Ascending aorta (tissue), 2 donors: Measurements from ENCODE around the gene PIEZO1. TPM values are rescaled to one million over a fixed set of nuclear protein-coding genes. Genes with fewer than 3 reads are reported as not detected.
A peak's percentile ranks its signal among the peaks of the same experiment; 100 is the strongest.

Experiments used
- DNase-seq, 2 donors: peaks; one replicate each; pipeline ENCODE4 v3.0.0-alpha.2; 2019; ENCODE audit warnings: low spot score in 2 of 2
- H3K27ac ChIP-seq, 2 donors: fragments of 200-600 bp; sonication (generic); one replicate each; pipeline ENCODE4 v1.5.1; 2016 to 2017; ENCODE audit warnings: mild to moderate bottlenecking in 1 of 2
- H3K27me3 ChIP-seq: fragments of 200-600 bp; sonication (generic); one replicate; pipeline ENCODE4 v1.5.1; 2017
- H3K36me3 ChIP-seq, 2 donors: fragments of 200-600 bp; sonication (generic); one replicate each; pipeline ENCODE4 v1.5.1; 2016
- H3K4me1 ChIP-seq, 2 donors: fragments of 200-600 bp; sonication (generic); one replicate each; pipeline ENCODE4 v1.5.1; 2016 to 2017; ENCODE audit warnings: mild to moderate bottlenecking in 1 of 2
- H3K4me3 ChIP-seq, 2 donors: fragments of 200-600 bp; sonication (generic); one replicate each; pipeline ENCODE4 v1.5.1; 2016 to 2017; ENCODE audit warnings: mild to moderate bottlenecking in 1 of 2
- H3K9me3 ChIP-seq, 2 donors: fragments of 200-600 bp; sonication (generic); one replicate each; pipeline ENCODE4 v1.5.1; 2016
- CTCF ChIP-seq, 3 experiments: fragments of 200-600 bp in 2 of 3; fragments of 450-650 bp in 1 of 3; sonication (generic) in 2 of 3; IDR thresholded peaks; one replicate each; pipeline ENCODE4 v1.5.1; 2016 to 2019; ENCODE audit warnings: antibody characterized with exemption in 3 of 3, mild to moderate bottlenecking in 1 of 3, moderate library complexity in 1 of 3
- intact Hi-C: fragments of 100-400 bp; cut with DNase I; formaldehyde crosslinking; loops from one replicate; pipeline ENCODE4 v1.15.1; 2023
- total RNA-seq: library from RNA; depleted of rRNA; stranded (reverse); fragments of >200 nt; gene quantifications from one replicate; pipeline ENCODE4 v1.1.0, GENCODE V29; 2016

Gene PIEZO1
- total RNA-seq, 1 donor from 2014 or later = 428 TPM

GRCh38 chr16:88738151-88739084 lies 46.6 kb downstream of the PIEZO1 start:
- Histone ChIP-seq H3K27ac (no peak overlapping the region), H3K36me3 (peaks cover 44 to 51% of the 10 kb centered on the region in 2 donors), H3K9me3 (no peaks in the 10 kb centered on the region), H3K4me1 (no peaks in the 10 kb centered on the region), H3K4me3 (no peak overlapping the region), H3K27me3 (no peaks in the 10 kb centered on the region)
- DNase-seq = no peak
- intact Hi-C loops = no loop called here
- TF ChIP-seq CTCF (IDR thresholded peaks at IDR 0.05) = no peak

- Histone ChIP-seq H3K27me3 (no peaks in the 10 kb centered on the region), H3K27ac (no peak overlapping the region), H3K4me1 (no peaks in the 10 kb centered on the region), H3K4me3 (no peak overlapping the region), H3K9me3 (no peaks in the 10 kb centered on the region), H3K36me3 (peaks cover 53 to 59% of the 10 kb centered on the region in 2 donors)
- intact Hi-C loops = loop anchor here (1.0 kb wide), 1 partner anchor 48 kb away; the partner anchor contains the start of gene PIEZO1
- peak in 1 of 2 donors; percentile 76 for DNase-seq
- TF ChIP-seq CTCF (IDR thresholded peaks at IDR 0.05) = peak; percentile 98 to 99 (median 99)
Observed at GRCh38 chr16:88737298-88738150, 47.5 kb downstream of the PIEZO1 start.

GRCh38 chr16:88736496-88736895 lies 48.5 kb downstream of the PIEZO1 start:
- peaks cover 54 to 63% of the 10 kb centered on the region in 2 donors for H3K36me3 ChIP-seq
- H3K27ac ChIP-seq = no peak overlapping the region
- no peak overlapping the region for H3K4me3 ChIP-seq
- H3K27me3 ChIP-seq = no peaks in the 10 kb centered on the region
- no peak for DNase-seq
- no peaks in the 10 kb centered on the region for H3K4me1 ChIP-seq
- no peaks in the 10 kb centered on the region for H3K9me3 ChIP-seq
- intact Hi-C loops = no loop called here
- no peak for TF ChIP-seq CTCF (IDR thresholded peaks at IDR 0.05)

GRCh38 chr16:88736088-88736487 lies 48.9 kb downstream of the PIEZO1 start:
- DNase-seq = no peak
- intact Hi-C loops = no loop called here
- H3K4me3 ChIP-seq = no peak overlapping the region
- TF ChIP-seq CTCF (IDR thresholded peaks at IDR 0.05) = no peak
- no peaks in the 10 kb centered on the region for H3K4me1 ChIP-seq
- H3K36me3 ChIP-seq = peaks cover 52 to 63% of the 10 kb centered on the region in 2 donors
- no peaks in the 10 kb centered on the region for H3K27me3 ChIP-seq
- H3K9me3 ChIP-seq = no peaks in the 10 kb centered on the region
- H3K27ac ChIP-seq = no peak overlapping the region

GRCh38 chr16:88735616-88736015 lies 49.4 kb downstream of the PIEZO1 start:
- Histone ChIP-seq H3K27me3 (no peaks in the 10 kb centered on the region), H3K27ac (no peak overlapping the region), H3K4me1 (no peaks in the 10 kb centered on the region), H3K9me3 (no peaks in the 10 kb centered on the region), H3K36me3 (peaks cover 47 to 63% of the 10 kb centered on the region in 2 donors), H3K4me3 (no peak overlapping the region)
- DNase-seq = no peak
- no peak for TF ChIP-seq CTCF (IDR thresholded peaks at IDR 0.05)
- intact Hi-C loops = no loop called here
